ENCODE data around the gene RNF114.
"Not testable (repeated sequence)": the region's sequence is repeated elsewhere in the genome, so short reads cannot be mapped to it uniquely, and the experiment has no call there.

Gene RNF114

DNA sequence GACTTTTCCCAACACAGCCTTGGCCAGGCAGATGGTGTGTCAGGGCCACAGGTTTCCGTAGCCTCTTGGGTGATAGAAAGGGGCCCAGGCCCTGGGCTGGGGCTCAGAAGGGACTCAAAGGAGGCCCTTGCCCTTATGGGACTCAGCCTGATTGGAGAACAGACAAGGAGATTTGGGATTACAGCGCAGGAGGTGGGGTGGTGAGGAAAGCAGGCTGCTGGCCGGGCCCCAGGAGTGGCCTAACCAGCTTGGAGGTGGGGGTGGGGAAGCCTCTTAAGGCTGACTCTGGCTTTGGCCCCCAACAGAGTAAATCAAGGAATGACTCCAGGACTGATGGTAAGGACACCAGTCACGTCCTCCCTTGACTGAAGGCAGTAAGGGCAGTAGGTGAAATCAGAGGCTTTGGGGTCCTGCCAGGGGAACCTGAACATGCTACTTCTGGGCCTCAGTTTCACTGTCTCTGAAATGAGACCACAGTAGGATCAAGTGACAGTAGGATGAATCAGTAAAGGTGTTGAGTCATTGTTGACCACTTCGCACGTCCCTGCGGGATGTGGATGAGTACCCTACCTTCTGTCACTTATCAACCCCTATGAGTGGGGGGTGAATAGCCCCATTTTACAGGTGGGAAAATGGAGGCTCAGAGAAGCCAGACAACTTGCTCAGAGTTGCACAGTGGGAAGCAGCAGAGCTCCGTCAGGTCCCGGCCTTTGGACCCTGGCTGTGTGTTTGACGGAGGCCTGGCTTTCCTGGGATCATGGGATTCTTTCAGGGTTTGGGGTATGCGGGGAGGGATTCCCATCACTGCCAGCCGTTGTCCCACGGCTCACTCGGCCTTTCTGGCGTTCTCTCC lies 51.0 kb downstream of the RNF114 start:
- DNase-seq, result no peak

DNA sequence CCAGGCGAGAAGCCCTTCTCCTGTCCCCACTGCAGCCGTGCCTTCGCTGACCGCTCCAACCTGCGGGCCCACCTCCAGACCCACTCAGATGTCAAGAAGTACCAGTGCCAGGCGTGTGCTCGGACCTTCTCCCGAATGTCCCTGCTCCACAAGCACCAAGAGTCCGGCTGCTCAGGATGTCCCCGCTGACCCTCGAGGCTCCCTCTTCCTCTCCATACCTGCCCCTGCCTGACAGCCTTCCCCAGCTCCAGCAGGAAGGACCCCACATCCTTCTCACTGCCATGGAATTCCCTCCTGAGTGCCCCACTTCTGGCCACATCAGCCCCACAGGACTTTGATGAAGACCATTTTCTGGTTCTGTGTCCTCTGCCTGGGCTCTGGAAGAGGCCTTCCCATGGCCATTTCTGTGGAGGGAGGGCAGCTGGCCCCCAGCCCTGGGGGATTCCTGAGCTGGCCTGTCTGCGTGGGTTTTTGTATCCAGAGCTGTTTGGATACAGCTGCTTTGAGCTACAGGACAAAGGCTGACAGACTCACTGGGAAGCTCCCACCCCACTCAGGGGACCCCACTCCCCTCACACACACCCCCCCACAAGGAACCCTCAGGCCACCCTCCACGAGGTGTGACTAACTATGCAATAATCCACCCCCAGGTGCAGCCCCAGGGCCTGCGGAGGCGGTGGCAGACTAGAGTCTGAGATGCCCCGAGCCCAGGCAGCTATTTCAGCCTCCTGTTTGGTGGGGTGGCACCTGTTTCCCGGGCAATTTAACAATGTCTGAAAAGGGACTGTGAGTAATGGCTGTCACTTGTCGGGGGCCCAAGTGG lies 51.9 kb downstream of the RNF114 start:
- DNase-seq, result no peak

DNA sequence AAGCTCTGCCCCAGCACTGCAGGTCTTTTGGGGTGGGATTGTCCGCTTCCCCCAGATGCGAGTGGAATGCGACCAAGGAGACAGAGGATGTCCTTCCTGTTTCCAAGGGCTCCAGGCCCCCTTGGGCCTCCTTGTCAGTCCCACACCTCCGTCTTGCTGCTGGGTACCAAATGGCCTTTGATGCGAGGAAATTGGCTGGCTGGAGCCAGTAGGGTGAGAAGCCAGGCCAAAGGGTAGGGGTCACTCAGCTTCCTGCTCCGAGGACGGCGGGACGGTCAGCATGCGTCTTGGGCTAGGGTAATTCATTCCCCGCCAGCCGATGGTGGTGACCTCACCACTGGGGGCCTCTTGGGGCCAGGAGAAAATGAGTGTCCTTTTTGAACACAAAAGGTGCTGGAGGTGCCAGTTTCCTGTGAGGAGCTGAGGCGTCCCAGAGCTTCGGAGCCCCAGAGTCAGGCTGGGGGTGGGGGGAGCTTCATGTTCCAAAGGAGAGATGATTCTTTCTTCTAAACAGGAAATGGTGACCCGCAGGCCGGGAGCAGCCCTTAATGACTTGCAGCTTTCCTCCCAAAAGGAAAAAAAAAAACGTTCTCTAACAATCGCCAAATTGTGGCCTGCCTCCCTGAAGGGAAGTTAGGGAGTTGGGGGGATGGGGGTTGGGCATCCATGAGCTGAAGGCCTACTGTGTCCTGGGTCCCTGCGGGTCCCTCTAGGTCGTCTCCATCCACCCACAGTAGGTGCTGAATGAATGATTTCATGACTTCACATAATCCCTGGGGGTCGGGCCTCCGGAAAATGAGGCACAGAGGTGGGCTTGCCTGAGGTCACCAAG lies 53.3 kb downstream of the RNF114 start:
- peak; percentile 86 for DNase-seq

DNA sequence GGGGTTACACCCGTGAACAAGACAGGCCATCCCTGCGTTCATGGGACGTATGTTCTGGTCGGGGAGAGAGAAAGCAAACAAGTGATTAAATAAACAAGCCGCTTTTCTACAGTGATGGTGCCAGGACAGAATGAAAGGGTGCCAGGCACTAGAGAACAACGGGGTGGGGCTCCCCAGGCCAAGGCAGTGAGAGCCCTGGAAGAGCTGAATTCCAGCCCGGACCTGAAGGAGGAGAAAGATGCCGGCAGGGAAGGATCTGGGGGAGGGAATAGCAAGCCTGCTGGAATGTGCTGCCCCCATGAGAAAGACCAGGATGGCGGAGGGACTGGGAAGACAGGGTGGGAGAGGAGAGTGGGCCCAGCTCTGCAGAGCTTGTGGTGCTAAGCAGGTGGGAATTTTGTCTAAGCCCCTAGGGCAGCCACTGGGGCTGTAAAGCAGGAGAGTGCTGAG lies 54.1 kb downstream of the RNF114 start:
- DNase-seq, result no peak

DNA sequence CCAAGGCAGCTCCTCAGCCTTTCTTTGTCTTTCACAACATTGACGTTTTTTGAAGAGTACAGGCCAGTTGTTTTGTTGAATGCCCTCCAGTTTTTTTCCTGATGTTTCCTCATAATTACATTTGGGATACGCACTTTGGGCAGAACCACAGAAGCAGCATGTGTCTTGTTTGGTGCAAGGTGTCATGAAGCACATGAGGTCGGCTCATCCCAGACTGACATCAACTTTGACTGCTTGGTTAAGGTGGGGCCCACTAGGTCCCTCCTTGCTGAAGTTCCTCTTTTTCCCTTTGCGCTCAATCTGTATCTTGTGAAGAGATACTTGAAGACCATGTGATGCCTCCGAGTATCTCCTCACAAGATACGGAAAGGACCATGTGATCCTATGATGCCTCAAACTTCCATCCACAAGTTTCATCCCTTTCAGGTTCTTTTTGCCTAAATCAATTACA lies 57.1 kb downstream of the RNF114 start:
- no peak for DNase-seq

DNA sequence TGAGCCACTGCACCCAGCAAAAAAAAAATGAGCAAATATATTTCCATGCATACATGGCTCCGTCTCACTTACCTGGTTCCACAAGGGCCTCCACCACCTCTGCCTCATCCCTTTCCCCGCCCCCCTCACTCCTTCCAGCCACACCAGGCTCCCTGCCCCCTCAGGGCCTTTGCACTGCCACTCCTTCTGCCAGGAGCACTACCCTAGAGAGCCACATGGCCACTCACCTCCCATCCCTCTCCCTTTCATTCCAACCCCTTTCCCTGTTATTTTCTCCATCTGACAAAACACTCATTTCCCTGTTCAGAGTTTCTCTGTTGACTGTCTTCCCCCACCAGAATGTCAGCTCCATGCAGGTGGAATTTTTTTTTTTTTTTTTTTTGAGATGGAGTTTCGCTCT lies 59.4 kb downstream of the RNF114 start:
- DNase-seq, result no peak

DNA sequence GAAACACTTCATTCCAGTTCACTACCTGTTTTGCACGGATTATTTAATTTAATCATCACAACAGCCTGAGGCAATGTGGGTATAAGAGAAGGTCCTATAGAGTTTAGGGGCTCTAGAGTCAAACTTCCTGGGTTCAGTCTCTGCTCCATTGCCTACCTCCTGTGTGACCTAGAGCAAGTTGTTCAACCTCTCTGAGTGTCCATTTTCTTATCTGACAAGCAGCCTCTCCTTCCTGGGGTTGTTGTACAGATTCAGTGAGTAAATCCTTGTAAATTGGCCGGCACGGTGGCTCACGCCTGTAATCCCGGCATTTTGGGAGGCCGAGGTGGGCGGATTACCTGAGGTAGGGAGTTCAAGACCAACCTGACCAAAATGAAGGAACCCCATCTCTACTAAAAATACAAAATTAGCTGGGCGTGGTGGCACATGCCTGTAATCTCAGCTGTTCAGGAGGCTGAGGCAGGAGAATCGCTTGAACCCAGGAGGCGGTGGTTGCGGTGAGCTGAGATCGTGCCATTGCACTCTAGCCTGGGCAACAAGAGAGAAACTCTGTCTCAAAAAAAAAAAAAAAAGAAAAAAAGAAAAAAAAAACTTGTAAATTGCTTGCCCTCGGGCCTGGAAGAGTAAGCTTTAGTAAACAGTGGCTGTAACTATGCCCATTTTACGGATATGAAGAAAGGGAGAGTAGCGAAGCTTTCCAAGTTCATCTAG lies 62.4 kb downstream of the RNF114 start:
- not testable (repeated sequence) for DNase-seq

DNA sequence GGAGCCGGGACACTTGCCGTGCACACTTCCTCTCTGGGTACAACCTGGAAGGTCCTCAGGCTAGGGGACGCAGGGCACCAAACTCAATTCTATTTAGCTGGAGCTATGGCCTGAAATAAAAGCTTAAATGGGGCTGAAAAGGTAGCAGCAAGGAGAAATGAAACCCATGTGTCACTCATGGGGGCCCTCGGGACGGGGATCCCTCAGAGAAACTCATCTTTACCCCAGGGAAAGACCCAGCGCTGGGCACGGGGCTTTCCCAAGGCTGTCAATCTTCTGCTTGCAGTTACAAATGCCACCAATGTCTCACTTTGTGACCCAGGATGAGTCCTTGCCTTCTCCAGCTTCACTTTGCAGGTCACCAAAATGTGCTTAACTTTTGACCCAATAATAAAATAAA lies 63.1 kb downstream of the RNF114 start:
- no peak for DNase-seq

DNA sequence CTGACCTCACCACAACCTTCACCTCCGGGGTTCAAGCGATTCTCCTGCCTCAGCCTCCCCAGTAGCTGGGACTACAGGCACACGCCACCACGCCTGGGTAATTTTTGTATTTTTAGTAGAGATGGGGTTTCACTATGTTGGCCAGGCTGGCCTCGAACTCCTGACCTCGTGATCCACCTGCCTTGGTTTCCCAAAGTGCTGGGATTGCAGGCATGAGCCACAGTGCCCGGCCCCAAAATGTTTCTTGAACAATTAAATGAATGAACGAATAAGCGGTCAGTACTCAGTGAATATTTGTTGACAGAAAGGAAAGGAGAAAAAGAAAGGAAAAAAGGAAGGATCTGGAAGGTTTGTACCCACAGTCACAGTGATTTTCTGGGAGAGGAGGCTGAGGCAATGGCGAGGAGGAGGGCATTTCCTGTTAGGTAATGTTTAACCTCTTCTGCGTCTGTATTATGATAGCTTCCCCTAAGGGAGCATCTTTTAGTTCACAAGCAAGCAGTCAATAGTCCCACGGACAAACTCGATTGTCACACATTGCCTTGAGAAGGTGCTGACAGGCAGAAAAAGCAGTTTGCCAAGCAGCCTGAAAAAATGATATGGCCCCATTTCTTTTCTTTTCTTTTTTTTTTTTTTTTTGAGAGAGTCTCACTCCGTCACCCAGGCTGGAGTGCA lies 64.5 kb downstream of the RNF114 start:
- DNase-seq, result not testable (repeated sequence)

DNA sequence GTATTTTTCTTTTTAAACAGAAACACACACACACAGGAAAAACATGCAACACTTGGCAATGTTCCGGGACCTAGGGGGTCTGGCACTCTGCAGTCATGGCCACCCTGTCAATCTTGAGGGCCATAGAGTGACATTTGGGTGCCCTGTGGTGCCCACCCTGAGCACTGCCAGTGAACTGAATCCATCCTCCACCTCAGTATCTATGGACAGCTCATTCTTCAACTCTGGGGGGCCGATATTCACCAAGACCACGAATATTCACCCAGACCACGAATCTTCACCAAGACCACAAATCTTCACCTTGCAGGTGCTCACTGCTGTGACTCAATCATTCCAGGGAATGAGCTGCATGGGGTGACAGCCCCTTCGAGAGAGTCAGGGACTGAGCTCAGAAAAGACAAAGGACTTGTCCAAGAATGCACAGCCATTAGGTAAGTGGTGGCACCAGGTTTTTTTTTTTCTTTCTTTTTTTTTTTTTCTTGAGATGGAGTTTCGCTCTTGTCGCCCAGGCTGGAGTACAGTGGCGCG lies 65.7 kb downstream of the RNF114 start:
- no peak for DNase-seq

DNA sequence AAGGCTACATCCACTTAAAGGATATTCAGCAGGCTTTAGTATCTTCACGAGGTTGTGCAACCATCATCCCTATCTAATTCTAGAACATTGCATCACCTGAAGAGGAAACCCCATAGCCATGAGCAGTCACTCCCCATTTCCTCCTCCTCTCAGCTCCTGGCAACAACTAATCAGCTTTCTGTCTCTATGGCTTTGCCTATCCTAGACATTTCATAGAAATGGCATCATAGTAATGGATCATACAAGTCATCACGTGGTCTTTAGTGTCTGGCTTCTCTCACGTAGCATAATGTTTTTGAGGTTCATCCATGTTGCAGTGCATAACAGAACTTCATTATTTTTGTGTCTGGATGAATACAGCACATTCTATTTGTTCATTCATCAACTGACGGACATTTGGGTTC lies 67.1 kb downstream of the RNF114 start:
- DNase-seq, result peak; percentile 76

All from fibroblast of skin of back (primary cell).